Gastroesophageal sphincter (tissue), 4 donors: ENCODE results near the gene CEBPE. TPM values are rescaled to one million over a fixed set of nuclear protein-coding genes. Genes with fewer than 3 reads are reported as not detected.
A peak's percentile ranks its signal among the peaks of the same experiment; 100 is the strongest.

Source experiments
- ATAC-seq: fragments of 150-250 bp; one replicate; pipeline ENCODE4 v1.9.1; 2016; ENCODE audit warnings: mild to moderate bottlenecking, moderate library complexity
- H3K27ac ChIP-seq, 4 donors: fragments of 200-600 bp; sonication (generic) in 3 of 4; 1 replicate in 3 of 4; 2 replicates in 1 of 4; pipeline ENCODE4 v1.5.1; 2016 to 2019
- H3K27me3 ChIP-seq: fragments of 200-600 bp; sonication (generic); one replicate; pipeline ENCODE4 v1.5.1; 2019
- H3K36me3 ChIP-seq, 2 donors: fragments of 200-600 bp; sonication (generic); one replicate each; pipeline ENCODE4 v1.5.1; 2019; ENCODE audit warnings: control low read depth in 1 of 2
- H3K4me1 ChIP-seq, 3 donors: fragments of 200-600 bp; sonication (generic); 1 replicate in 2 of 3; 2 replicates in 1 of 3; pipeline ENCODE4 v1.5.1; 2016 to 2019; ENCODE audit warnings: control low read depth in 2 of 3
- H3K4me3 ChIP-seq, 2 donors: fragments of 200-600 bp; sonication (generic); one replicate each; pipeline ENCODE4 v1.5.1; 2019; ENCODE audit warnings: mild to moderate bottlenecking in 1 of 2, moderate library complexity in 1 of 2
- H3K9me3 ChIP-seq, 3 donors: fragments of 200-600 bp; sonication (generic); one replicate each; pipeline ENCODE4 v1.5.1; 2017 to 2019; ENCODE audit warnings: control low read depth in 2 of 3
- CTCF ChIP-seq, 4 experiments: fragments of 200-600 bp in 2 of 4; fragments of 450-650 bp in 2 of 4; sonication (generic) in 1 of 4; IDR thresholded peaks; one replicate each; pipeline ENCODE4 v1.5.1; 2017 to 2019; ENCODE audit warnings: antibody characterized with exemption in 4 of 4, mild to moderate bottlenecking in 2 of 4, moderate library complexity in 2 of 4
- EP300 ChIP-seq: sonication (generic); formaldehyde crosslinking; IDR thresholded peaks from one replicate; pipeline ENCODE4 v1.6.1; 2017; ENCODE audit warnings: antibody characterized with exemption, mild to moderate bottlenecking
- POLR2A ChIP-seq, 2 donors: fragments of 450-650 bp; IDR thresholded peaks; one replicate each; pipeline ENCODE4 v1.6.1; 2017; ENCODE audit warnings: antibody characterized with exemption in 2 of 2, mild to moderate bottlenecking in 2 of 2, moderate library complexity in 1 of 2
- POLR2AphosphoS5 ChIP-seq: sonication (generic); formaldehyde crosslinking; IDR thresholded peaks from one replicate; pipeline ENCODE4 v1.6.1; 2017; ENCODE audit warnings: antibody characterized with exemption
- WGBS, 2 donors: methylation state at CpG; one replicate each; pipeline ENCODE4 v1.1.5; 2018; ENCODE audit warnings: low coverage in 1 of 2; 5-methylcytosine and 5-hydroxymethylcytosine counted together
- total RNA-seq, 4 donors: library from RNA; depleted of rRNA; stranded (reverse); fragments of >200 nt; gene quantifications; one replicate each; pipeline ENCODE4 v1.1.0, GENCODE V29; 2016

The CEBPE gene
- total RNA-seq, 4 donors from 2014 or later, result not detected

GRCh38 chr14:23115039-23115731, 3.9 kb downstream of the CEBPE start:
- peak; percentile 9 for TF ChIP-seq POLR2AphosphoS5
- no peak for TF ChIP-seq CTCF (IDR thresholded peaks at IDR 0.05)
- TF ChIP-seq EP300, result no peak
- TF ChIP-seq POLR2A (IDR thresholded peaks at IDR 0.05), result no peak
- no peaks in the 10 kb centered on the region for H3K9me3 ChIP-seq
- WGBS, 2 donors, result 13 to 48% methylated on average over 2 to 4 of the region's 10 CpGs
- H3K4me3 ChIP-seq, result no peak overlapping the region
- H3K36me3 ChIP-seq, result no peaks in the 10 kb centered on the region
- ATAC-seq, result no peak
- no peaks in the 10 kb centered on the region for H3K4me1 ChIP-seq
- H3K27ac ChIP-seq, result no peak overlapping the region
- peaks cover 61% of the 10 kb centered on the region for H3K27me3 ChIP-seq

GRCh38 chr14:23114669-23115038, 4.4 kb downstream of the CEBPE start:
- Histone ChIP-seq H3K27ac (no peak overlapping the region), H3K4me3 (no peak overlapping the region), H3K9me3 (no peaks in the 10 kb centered on the region), H3K36me3 (no peaks in the 10 kb centered on the region), H3K27me3 (peaks cover 61% of the 10 kb centered on the region), H3K4me1 (no peaks in the 10 kb centered on the region)
- 20 to 80% methylated on average over 1 to 3 of the region's 4 CpGs for WGBS, 2 donors
- TF ChIP-seq POLR2A (IDR thresholded peaks at IDR 0.05) (no peak), CTCF (IDR thresholded peaks at IDR 0.05) (no peak), POLR2AphosphoS5 (no peak), EP300 (no peak)
- no peak for ATAC-seq

- Histone ChIP-seq H3K27ac (no peak overlapping the region), H3K36me3 (no peaks in the 10 kb centered on the region), H3K27me3 (peaks cover 61% of the 10 kb centered on the region), H3K4me1 (no peaks in the 10 kb centered on the region), H3K4me3 (no peak overlapping the region), H3K9me3 (no peaks in the 10 kb centered on the region)
- 75% methylated on average over 5 of the region's 5 CpGs; no CpG with 5 or more reads in 1 of the 2 donors for WGBS, 2 donors
- ATAC-seq, result no peak
- TF ChIP-seq CTCF (IDR thresholded peaks at IDR 0.05) (no peak), POLR2A (IDR thresholded peaks at IDR 0.05) (no peak), POLR2AphosphoS5 (no peak), EP300 (no peak)
Measured at GRCh38 chr14:23114120-23114458, 5.0 kb downstream of the CEBPE start.

- no peak overlapping the region for H3K27ac ChIP-seq
- H3K9me3 ChIP-seq, result no peaks in the 10 kb centered on the region
- H3K27me3 ChIP-seq, result peaks cover 57% of the 10 kb centered on the region
- WGBS, 2 donors, result 62% methylated on average over 3 of the region's 10 CpGs; no CpG with 5 or more reads in 1 of the 2 donors
- H3K4me1 ChIP-seq, result no peaks in the 10 kb centered on the region
- H3K36me3 ChIP-seq, result no peaks in the 10 kb centered on the region
- ATAC-seq, result no peak
- H3K4me3 ChIP-seq, result no peak overlapping the region
- no peak for TF ChIP-seq EP300
- TF ChIP-seq CTCF (IDR thresholded peaks at IDR 0.05), result no peak
- TF ChIP-seq POLR2AphosphoS5, result no peak
- TF ChIP-seq POLR2A (IDR thresholded peaks at IDR 0.05), result no peak
Measured at GRCh38 chr14:23113431-23114119, 5.5 kb downstream of the CEBPE start.
